ENCODE data around the gene KRTAP12-2. TPM values are rescaled to one million over a fixed set of nuclear protein-coding genes. Genes with fewer than 3 reads are reported as not detected.

KRTAP12-2 gene
- total and polyA plus RNA-seq, 12 donors: not detected

DNA sequence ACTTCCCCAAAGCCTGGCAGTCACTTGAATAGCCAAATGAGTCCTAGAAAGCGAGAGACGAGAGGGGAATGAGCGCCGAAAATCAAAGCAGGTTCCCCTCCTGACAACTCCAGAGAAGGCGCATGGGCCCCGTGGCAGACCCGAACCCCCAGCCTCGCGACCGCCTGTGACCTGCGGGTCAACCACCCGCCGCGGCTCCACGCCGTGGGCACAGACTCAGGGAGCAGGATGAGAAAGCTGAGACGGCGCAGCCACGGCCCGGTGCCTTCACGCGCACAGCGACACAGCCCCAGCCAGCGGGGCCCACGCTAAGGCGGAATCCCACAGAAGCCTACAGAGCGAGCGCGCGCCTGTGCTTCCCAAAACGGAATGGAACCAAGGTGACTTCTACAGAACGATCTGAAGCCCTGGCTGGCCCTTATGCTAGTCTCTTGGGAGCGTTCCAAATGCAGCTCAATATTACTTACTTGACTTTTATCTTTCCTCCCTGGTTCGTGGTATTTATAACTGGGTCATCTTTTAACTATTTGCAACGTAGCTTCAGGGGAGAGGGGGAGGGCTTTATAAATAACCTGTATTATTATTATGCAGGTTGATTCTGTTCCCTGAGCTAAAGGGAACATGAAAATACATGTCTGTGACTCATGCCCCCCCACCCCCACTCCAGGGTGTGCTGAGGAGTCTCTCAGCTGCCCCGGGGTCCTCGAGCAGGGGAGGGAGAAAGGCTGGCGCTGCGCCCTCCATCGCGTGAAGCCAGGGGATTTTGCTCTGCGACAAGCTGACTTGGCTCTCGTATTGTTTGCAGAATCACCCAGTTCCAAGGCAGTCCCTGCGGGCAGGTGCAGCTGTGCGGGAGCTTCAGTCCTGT is 42.9 kb upstream of the KRTAP12-2 start:
- TF ChIP-seq POLR2A (IDR thresholded peaks at IDR 0.05): no peak
- TF ChIP-seq, protein P1, sequence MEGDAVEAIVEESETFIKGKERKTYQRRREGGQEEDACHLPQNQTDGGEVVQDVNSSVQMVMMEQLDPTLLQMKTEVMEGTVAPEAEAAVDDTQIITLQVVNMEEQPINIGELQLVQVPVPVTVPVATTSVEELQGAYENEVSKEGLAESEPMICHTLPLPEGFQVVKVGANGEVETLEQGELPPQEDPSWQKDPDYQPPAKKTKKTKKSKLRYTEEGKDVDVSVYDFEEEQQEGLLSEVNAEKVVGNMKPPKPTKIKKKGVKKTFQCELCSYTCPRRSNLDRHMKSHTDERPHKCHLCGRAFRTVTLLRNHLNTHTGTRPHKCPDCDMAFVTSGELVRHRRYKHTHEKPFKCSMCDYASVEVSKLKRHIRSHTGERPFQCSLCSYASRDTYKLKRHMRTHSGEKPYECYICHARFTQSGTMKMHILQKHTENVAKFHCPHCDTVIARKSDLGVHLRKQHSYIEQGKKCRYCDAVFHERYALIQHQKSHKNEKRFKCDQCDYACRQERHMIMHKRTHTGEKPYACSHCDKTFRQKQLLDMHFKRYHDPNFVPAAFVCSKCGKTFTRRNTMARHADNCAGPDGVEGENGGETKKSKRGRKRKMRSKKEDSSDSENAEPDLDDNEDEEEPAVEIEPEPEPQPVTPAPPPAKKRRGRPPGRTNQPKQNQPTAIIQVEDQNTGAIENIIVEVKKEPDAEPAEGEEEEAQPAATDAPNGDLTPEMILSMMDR (IDR thresholded peaks at IDR 0.05): no peak
- Histone ChIP-seq H3K4me3 (no peak overlapping the region), H3K27me3 (peaks cover 81% of the 10 kb centered on the region), H3K9me3 (replicated peaks in 1 of 3) (no peaks in the 10 kb centered on the region), H3K36me3 (replicated peaks in 1 of 2) (no peaks in the 10 kb centered on the region), H3K4me1 (replicated peaks in 1 of 2) (no peaks in the 10 kb centered on the region), H3K27ac (no peak overlapping the region)
- DNase-seq: peak in 2 of 7 donors; percentile 11
- intact Hi-C loops (cut with DNase I): no loop called here
- WGBS, 4 donors: 1 to 2% (median 2%) methylated on average over 29 to 45 of the region's 45 CpGs

DNA sequence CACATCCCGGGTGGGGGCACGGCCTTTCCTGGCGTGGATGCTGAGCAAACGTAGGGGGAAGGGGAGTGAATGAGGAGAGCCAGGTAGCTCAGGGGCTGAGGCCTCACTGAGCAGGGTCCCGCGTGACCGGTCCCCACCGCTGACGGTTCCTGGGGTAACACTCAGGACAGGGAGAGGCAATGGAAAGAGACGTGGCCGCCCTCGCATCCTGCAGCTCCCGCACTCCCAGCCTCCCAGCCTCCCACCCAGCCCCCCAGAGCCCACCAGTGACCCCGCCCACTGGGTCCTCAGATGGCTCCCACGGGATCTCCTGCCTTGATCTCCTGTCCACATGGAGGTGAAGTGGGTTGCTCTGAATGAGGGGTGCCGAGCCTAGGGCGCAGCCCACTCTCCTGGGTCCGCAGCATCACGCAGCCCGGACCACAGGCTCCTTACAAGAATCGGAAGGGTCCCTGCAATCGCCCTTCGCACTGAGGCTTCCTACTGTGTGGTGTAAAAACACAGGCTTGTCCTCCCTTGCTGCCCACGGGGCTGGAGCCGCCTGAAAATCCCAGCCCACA is 42.2 kb upstream of the KRTAP12-2 start:
- intact Hi-C loops (cut with DNase I): no loop called here
- Histone ChIP-seq H3K27ac (no peak overlapping the region), H3K9me3 (replicated peaks in 1 of 3) (no peaks in the 10 kb centered on the region), H3K27me3 (peaks cover 89% of the 10 kb centered on the region), H3K4me3 (no peak overlapping the region), H3K4me1 (replicated peaks in 1 of 2) (no peaks in the 10 kb centered on the region), H3K36me3 (replicated peaks in 1 of 2) (no peaks in the 10 kb centered on the region)
- TF ChIP-seq, protein P1 (IDR thresholded peaks at IDR 0.05): no peak
- no peak for TF ChIP-seq POLR2A (IDR thresholded peaks at IDR 0.05)
- WGBS, 4 donors: 9 to 10% (median 9%) methylated on average over 11 to 25 of the region's 25 CpGs; no CpG with 5 or more reads in 1 of the 4 donors
- DNase-seq: peak in 1 of 7 donors; percentile 9

DNA sequence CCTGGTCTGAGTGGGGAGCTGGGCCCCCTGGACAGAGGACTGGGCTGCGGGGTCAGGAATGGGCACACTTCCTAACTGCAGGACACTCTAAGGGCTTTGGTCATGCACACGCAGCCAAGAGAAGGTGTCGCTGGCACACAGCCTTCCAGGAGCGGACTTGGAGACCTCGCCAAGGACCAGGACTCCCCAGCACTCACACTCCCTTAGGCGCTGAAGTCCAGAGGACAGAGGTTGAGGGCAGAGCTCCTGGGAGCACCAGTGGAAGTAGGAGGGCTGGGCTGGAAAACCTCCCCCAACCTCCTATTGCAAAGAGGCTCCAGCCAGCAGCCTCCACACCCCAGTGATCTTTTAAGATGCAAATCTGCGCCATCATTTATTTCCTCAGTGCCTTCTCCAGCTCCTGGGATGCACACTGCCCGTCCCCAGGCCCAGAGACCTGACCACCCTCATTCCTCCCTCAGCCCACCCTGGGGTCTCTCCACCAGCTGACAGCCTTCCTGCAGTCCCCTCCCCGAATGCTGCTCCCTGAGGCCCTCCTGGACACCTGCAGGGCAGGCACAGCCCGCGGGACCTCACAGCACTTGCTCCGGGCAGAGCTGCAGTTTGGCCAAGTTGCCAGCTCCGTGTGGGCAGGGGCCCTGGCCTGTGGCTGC is 41.6 kb upstream of the KRTAP12-2 start:
- TF ChIP-seq, protein P1 (IDR thresholded peaks at IDR 0.05): no peak
- no peak for TF ChIP-seq POLR2A (IDR thresholded peaks at IDR 0.05)
- intact Hi-C loops (cut with DNase I): no loop called here
- WGBS, 4 donors: 8 to 38% (median 11%) methylated on average over 4 to 13 of the region's 13 CpGs
- H3K27ac ChIP-seq: no peak overlapping the region
- H3K36me3 ChIP-seq (replicated peaks in 1 of 2): no peaks in the 10 kb centered on the region
- peaks cover 89% of the 10 kb centered on the region for H3K27me3 ChIP-seq
- DNase-seq: peak in 2 of 7 donors; percentile 7 to 10
- no peaks in the 10 kb centered on the region for H3K9me3 ChIP-seq (replicated peaks in 1 of 3)
- no peak overlapping the region for H3K4me3 ChIP-seq
- H3K4me1 ChIP-seq (replicated peaks in 1 of 2): no peaks in the 10 kb centered on the region
